ENCODE data around the gene SLC26A2. TPM values are rescaled to one million over a fixed set of nuclear protein-coding genes. Genes with fewer than 3 reads are reported as not detected.

Gene SLC26A2
- 7.4 and 8.2 TPM in 2 replicates for total RNA-seq

GRCh38 chr5:149960272-149961185 lies at the start of gene SLC26A2:
TSS of gene SLC26A2 (plus strand) at chr5:149960758. CDS start at chr5:149977653, 16,895 bp downstream.

DNA sequence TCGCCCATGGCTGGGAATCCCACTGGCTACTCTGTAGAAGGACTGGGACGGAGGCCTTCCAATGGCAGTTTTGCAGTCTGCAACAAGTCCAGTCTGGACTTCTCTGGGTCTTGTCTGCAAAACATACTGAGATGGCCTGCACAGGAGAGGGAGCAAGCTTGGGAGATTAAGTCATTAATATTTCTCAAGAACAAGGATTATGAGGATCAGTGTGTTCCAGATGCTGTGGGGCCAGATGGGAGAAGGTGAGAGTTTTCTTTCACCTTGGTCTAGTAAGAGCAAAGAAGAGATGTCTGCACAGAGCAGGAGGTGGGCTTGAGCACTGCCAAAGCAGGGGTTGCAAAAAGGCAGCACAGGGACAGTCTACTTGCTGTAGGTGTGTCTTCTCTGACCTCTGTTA lies 15.9 kb upstream of the SLC26A2 start, which contains the start of gene PDE6A:
Gene PDE6A, minus strand, starts transcription at position 128 of the 400 bp plus-strand sequence. Its CDS starts 120 bp downstream, at position 8.

DNA sequence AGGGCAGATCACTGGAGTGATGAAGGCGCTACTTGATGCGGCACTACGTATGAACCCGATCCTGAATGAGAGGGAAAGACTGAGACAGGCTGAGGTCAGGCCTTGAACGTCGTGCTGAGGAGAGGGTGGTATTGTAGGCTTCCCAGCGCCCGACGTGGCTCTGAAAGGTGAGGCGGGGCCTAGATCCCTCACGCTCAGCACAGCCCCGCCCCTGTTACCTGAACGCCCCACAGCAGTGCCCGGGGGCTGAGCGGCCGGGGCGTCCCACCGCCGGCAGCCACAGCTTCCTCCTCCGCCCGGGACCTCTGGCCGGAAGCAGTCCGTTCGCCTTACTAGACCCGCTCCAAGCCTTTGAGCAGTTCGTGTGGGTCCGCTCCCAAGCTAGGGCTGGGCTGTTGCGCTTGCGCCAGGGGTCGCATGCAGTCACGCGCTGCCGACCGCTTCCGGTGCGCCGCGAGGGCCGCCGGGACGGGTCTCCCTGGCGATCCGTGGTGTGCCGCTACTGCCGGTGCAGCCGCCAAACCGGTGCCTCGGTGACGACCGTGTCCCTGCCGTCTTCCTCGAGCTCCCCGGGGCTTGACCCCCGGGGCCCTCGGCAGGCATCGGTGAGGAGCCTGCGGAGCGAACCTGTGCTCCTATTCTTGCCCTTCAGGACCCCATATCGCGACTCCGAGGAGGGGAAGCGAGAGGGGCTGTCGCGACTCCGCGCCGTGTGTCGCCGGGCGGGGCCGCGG lies 39.9 kb downstream of the SLC26A2 start, which contains the start of the genes HMGXB3 and TIGD6:
Gene HMGXB3, plus strand, starts transcription at position 484 of the 734 bp plus-strand sequence. CDS start 4,114 bp downstream, outside the sequence.
Gene TIGD6, minus strand, starts transcription at position 399 of the 734 bp plus-strand sequence. CDS start 4,306 bp downstream, outside the sequence.

Other genes starting within 250 kb of the SLC26A2 start
- gene PPARGC1B, start 230.4 kb upstream of the SLC26A2 start, total RNA-seq, result 0.68 and 1.1 TPM in 2 replicates
- gene PDE6A, start 16.0 kb upstream of the SLC26A2 start, total RNA-seq, result not detected in 2 replicates
- 5.9 and 6.6 TPM in 2 replicates for gene TIGD6, start 39.9 kb downstream of the SLC26A2 start, total RNA-seq
- 20.2 and 21.2 TPM in 2 replicates for gene HMGXB3, start 40.0 kb downstream of the SLC26A2 start, total RNA-seq
- 0.15 TPM in 1 of 2 replicates, not detected in the other for gene CSF1R, start 125.8 kb downstream of the SLC26A2 start, total RNA-seq
- gene PDGFRB, start 195.1 kb downstream of the SLC26A2 start, total RNA-seq, result 326 and 365 TPM in 2 replicates
- gene CDX1, start 206.0 kb downstream of the SLC26A2 start, total RNA-seq, result not detected in 2 replicates
- gene SLC6A7, start 229.3 kb downstream of the SLC26A2 start, total RNA-seq, result not detected in 2 replicates

Data from cardiac ventricle fibroblast (primary cell).